HG02973 (cell line): ENCODE data around the gene B4GALNT3.

Experiments
- ATAC-seq: cut with Tn5 transposase; IDR thresholded peaks from one replicate; pipeline ENCODE4 v1.9.1; 2021; ENCODE audit warnings: moderate library complexity; ENCODE audit not compliant: unreplicated experiment

B4GALNT3 gene

DNA sequence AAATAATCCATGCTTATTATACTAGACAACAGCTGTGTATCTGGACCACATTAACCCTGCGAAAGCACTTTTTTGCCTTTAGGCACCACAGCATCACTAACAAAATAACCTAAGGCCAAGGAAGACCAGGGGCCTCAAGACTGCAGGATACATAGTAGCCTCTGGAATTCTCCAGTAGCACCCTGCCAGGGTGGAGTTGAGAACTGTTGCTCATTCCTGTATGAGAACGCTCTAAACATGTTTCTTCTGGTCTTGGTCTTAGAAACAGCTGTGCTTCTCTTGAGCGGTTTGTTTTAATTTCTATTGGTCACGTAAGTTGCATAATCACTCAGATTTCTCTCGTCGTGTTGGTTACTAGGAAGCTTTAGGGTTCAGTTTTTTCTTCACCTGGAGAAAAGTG is 7.9 kb downstream of the B4GALNT3 start:
- ATAC-seq, result no peak

DNA sequence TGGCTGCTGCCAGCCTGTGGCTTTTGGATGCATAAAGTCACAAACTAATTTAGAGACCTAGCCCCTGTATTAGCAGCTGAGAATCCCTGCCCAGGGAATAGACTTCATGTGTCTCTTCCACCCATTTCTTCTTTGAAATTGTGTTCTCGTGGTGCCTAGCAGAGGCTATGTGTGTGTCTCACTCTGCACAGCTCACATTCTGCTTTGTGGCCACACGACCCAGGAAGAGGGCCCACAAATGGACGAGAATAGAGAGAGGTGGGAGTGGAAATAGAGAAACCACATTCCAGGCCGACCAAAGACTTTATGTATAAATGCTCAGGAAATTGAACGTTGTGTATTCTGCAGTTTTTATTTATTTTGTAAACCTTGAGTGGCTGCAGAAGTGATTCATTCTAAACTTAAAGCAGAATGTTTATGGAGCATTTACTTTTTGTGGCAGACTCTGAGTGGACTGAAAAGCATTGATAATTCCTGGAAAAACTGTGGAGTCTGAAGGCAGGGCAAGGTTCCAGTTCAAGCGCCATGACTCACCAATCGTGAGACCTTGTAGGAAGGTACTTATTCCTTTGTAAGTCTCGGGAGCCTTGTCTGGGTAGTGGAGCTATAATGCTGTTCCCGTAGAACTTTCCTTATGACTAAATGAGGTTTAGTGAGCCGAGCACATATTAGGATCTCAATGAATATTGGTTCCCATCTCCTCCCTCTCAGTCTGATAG is 9.1 kb downstream of the B4GALNT3 start:
- ATAC-seq, result no peak

DNA sequence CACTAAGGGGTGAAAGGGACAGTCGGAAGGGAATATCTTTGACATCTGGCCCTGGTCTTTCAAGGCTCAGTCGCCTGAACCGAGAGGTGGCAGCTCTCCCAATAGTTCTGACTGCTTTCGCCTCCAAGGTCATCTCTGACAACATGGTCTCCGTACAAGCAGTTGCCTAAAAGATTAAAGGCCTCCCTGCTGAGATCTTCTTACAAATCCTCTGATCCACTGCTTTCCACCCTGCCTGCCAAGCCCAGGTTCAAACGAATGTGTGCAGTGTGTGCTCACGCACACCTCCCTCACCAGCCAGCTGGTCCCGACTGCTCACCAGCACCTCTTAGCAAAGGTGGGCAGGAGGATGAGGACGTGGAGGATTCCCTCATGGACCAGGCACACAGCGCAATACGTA is 10.4 kb downstream of the B4GALNT3 start:
- ATAC-seq, result no peak

GRCh38 chr12:473198-473597 is 13.5 kb downstream of the B4GALNT3 start:
- ATAC-seq, result no peak

DNA sequence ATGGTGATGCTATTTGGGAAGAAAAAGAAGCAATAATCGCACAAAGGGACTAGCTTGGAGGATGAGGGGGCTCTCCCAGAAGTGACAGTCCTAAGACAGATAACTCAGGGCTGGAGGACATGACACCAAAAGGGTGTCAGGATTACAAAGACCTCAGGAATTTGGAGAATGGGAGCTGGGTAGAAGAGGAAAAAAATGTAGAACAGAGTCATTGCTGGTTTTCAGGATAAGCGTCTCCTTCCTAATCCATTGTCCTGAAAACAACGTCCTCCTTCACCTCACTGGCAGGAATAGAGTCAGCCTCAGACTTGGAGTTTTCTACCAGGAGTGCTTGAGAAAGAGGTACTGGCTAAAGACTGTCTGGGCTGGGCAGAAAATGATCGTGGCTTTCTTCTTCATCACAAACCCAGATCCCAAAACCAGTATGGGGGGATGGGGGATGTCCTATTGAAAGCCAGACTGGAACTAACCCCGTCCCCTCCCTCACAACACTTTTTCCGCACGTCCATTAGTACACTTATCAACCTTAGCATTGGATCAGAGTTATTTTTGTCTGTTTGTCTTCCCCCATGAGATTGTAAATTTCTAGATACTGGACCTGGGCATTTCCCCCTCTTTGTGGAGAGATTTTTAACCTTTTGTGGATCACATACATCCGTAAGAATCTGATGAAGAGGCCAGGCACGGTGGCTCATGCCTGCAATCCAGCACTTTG is 14.3 kb downstream of the B4GALNT3 start:
- ATAC-seq, result no peak

- no peak for ATAC-seq
These were observed 15.5 kb downstream of the B4GALNT3 start for GRCh38 chr12:475286-475685.

DNA sequence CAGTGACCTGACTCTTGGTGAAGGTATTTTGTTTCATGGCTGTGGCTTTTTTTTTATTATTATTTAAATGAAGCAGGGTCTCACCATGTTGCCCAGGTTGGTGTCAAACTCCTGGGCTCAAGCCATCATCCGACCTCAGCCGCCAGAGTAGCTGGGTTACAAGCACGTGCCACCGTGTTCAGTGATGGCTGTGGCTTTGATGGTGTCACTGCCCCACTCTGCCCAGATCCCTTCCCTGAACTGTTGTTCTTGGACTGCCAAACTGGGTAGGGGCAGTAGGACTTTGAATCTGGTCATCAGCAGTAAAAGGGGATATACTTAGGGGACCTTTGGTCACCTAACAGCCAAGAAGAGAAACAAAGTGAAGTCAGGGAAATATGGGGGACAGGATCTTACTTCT is 19.4 kb downstream of the B4GALNT3 start:
- ATAC-seq, result no peak

GRCh38 chr12:480831-481816 is 21.4 kb downstream of the B4GALNT3 start:
- ATAC-seq, result no peak

GRCh38 chr12:482061-482460 is 22.3 kb downstream of the B4GALNT3 start:
- ATAC-seq, result no peak

DNA sequence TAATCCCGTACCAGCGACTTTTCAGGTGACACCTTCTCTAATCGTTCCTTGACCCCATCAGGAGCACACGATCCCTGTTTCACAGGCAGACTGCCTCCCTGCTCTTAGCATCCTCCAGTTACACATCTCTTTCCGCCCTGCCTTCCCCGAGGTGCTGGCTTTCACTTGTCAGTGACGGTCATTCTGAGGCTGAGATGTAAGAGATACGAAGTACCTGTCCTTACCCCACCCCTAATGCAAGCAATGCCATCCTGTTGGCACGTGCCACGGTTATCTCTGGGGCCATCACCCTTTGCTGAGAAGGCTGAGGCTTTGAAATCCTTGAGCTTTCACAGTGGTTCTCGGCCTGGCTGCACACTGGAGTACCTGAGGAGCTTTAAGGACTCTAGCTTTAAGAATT is 24.4 kb downstream of the B4GALNT3 start:
- no peak for ATAC-seq

GRCh38 chr12:490260-490659 is 30.5 kb downstream of the B4GALNT3 start:
- no peak for ATAC-seq

- no peak for ATAC-seq
These were observed 35.7 kb downstream of the B4GALNT3 start for GRCh38 chr12:495466-495865.

GRCh38 chr12:496736-497135 is 37.0 kb downstream of the B4GALNT3 start:
- no peak for ATAC-seq

- no peak for ATAC-seq
These were observed 37.9 kb downstream of the B4GALNT3 start for GRCh38 chr12:497501-498160.

DNA sequence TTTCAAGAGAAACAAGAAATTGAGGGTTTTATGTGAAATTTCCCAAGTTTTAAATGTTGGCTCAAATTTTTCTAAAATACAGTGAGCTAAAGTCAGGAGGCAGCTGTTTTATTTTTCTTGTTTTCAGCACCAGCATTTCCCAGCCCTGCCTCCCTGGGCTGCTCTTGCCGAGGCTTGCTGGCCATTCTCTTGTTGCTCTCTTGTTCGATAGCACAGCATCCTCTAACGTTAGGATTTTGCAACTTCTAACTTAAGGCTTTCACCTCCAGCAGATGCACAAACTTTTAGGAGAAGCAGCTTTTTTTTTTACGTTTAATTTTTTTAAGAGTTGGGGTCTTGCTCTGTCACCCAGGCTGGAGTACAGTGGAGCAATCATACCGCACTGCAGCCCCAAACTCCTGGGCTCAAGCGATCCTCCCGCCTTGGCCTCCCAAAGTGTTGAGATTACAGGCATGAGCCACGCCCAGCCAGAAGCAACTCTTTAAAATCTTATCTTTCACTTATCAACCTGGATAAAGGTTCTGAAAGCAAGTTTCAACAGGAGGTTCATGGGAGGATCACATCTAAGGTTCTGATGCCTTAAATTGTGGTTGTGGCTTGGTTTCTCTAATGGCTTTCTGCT is 40.2 kb downstream of the B4GALNT3 start:
- no peak for ATAC-seq

DNA sequence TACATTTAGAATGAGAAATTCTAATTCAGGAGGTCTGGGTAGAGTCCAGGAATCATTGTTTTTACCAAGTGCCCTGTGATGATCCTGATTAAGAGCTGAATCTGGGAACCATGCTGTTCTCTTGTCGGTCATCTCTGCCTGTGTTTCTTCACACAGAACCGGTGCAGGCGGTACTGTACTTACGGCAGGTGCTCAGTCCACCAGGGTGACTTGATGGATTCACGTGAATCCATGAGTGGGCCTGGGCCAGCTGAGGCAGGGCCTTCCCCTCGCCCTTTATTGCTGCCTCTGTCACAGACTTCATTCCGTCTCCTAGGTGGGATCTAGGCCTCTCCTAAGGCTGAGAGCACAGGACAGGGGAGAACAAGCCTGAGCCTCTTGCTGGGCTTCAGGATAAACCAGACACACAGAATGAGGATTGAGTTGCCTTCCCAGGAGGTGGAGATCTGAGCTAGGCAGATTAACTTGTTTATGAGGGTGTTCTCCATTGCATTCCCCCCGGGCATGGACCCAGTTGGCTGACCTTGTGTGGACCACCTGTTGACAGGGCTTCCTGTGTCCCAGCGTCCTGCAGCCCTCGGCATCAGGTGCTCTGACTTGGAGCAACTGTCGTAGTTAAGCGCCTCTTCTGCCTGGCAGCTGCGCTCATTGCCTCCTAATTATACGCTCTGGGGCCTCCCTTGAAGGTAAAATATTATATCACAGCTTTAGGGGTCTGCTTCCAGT is 42.1 kb downstream of the B4GALNT3 start:
- ATAC-seq, result no peak

DNA sequence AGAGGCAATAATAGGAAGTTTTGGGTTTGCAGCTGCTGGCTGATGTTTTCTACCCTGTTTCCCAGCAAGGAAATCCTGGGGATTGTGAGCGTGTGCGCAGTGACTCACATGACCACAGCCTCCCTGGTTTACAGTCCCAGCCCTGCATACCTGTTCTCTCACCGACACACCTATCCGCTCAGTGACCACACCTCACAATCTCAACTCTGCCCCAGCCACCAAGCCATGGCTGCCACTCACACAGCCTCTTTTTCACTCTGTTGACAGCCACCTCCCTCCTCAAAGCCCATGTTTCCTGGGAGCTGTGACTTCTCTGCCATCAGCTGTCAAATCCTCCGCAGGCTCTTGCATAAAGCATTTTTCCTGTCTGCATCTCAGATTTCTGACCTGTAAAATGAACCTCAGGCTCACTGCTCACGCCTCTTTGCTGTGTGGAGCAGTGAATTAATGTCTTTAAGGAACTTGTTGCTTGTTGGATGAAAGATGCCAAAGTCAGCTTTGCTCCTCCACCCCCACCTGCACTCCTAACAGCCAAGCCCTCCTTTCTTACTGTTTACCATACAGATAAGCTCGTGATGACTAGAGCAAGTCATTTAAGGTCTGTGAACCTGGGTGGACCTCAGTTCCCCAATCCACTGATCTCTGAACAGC is 43.5 kb downstream of the B4GALNT3 start:
- no peak for ATAC-seq

- no peak for ATAC-seq
These were observed 45.5 kb downstream of the B4GALNT3 start for GRCh38 chr12:505221-505620.

- no peak for ATAC-seq
These were observed 47.7 kb downstream of the B4GALNT3 start for GRCh38 chr12:507391-507796.
